ENCODE measurements around the gene CAMK1D.

DNA sequence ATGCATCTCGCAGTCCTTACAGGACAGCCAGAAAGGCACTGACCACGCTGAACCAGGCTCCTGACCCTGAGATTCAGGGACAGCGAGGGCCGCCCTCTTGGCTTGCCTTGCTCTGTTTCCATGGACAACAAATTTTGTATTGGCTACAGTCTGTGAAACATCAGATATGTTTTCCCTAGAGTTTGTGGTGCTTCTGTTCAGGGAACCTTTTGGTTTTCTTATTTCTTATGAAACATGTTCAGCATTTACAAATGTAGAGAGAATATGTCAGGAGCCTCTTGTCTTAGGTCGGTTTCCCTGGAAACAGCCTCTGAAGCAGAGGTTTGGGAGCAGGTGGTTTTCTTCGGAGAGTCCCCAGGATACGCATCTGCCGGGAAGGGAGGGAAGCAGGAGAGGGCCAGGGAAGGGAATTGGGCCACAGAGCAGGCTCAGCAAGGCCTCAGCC, 392.0 kb downstream of the CAMK1D start:
- TF ChIP-seq CTCF (IDR thresholded peaks at IDR 0.05) (no peak), POLR2A (IDR thresholded peaks at IDR 0.05) (no peak)

Measured in testis (tissue), 2 donors.